ENCODE data around the gene ATP8A2. TPM values are rescaled to one million over a fixed set of nuclear protein-coding genes. Genes with fewer than 3 reads are reported as not detected.
"Not testable (repeated sequence)": the region's sequence is repeated elsewhere in the genome, so short reads cannot be mapped to it uniquely, and the experiment has no call there.

Gene ATP8A2
- total and polyA plus RNA-seq, 2 of the 4 experiments (the other 2 are of a cell fraction), result 0.02 to 0.18 TPM

DNA sequence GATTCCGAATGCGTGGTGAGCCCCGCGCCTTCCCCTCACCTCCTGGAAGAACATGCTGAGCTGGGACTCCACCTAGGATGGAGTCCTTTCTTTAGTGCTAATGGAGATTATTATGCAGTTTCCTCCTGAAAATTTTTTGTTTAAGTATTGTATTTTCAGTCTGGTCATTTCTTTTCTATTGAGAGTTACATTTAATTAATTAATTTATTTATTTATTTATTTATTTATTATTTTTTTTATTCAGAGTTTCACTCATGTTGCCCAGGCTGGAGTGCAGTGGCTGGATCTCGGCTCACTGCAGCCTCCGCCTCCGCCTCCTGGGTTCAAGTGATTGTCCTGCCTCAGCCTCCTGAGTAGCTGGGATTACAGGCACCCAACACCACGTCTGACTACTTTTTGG, 400.8 kb downstream of the ATP8A2 start:
- H3K27ac ChIP-seq (ENCODE audit: insufficient read depth, low read length), result not testable (repeated sequence)

GRCh38 chr13:25774056-25774455, 402.3 kb downstream of the ATP8A2 start:
- dilution Hi-C loops (cut with HindIII; ENCODE audit: low sequenced_read_pairs, unreplicated experiment); BruUV-seq (replicated peaks): not testable (repeated sequence)
- no CpG with 5 or more reads among the region's 1 CpG for WGBS, 2 experiments (ENCODE audit: extremely low coverage in 2 of 2, insufficient read length in 1 of 2)

More for the DNA sequence above, 400.8 kb downstream of the ATP8A2 start:
- H3K9ac ChIP-seq (ENCODE audit: low read depth, low read length); H3K79me1 ChIP-seq (ENCODE audit: low read depth in 1 of 2, low read length in 2 of 2); H2BK20ac ChIP-seq (ENCODE audit: low read depth, low read length); H3K4me3 ChIP-seq (ENCODE audit: insufficient read depth, low read depth, low read length); H3K4ac ChIP-seq (ENCODE audit: low read depth, low read length); H4K91ac ChIP-seq (ENCODE audit: insufficient read depth, low read depth, low read length); H3K4me2 ChIP-seq (ENCODE audit: low read depth, low read length); H3K4me1 ChIP-seq (ENCODE audit: control insufficient read depth, insufficient read depth, low read length); BruUV-seq (replicated peaks); H2AK5ac ChIP-seq (ENCODE audit: low read depth, low read length); dilution Hi-C loops (cut with HindIII; ENCODE audit: low sequenced_read_pairs, unreplicated experiment); ATAC-seq (ENCODE audit: low read depth); H2AK9ac ChIP-seq (replicated peaks; ENCODE audit: low read depth, low read length, poor library complexity); H3K27me3 ChIP-seq (ENCODE audit: control insufficient read depth, insufficient read depth, low read length); H3K23ac ChIP-seq (ENCODE audit: low read depth, low read length); H2BK120ac ChIP-seq (ENCODE audit: low read depth, low read length); H3K56ac ChIP-seq (ENCODE audit: extremely low read depth, insufficient read depth, low read length); H4K8ac ChIP-seq (ENCODE audit: low read depth in 2 of 2, low read length in 2 of 2); H3K18ac ChIP-seq (ENCODE audit: low read depth, low read length); H2BK15ac ChIP-seq (ENCODE audit: low read depth, low read length); H3K9me1 ChIP-seq (ENCODE audit: insufficient read depth, low read length); H2BK5ac ChIP-seq (ENCODE audit: low read depth, low read length, poor library complexity, severe bottlenecking); H4K20me1 ChIP-seq (ENCODE audit: insufficient read depth, low read length); H3K14ac ChIP-seq (replicated peaks; ENCODE audit: low read depth, low read length); CTCF ChIA-PET; POLR2A ChIA-PET (ENCODE audit: unreplicated experiment); H3K9me3 ChIP-seq (ENCODE audit: control insufficient read depth, insufficient read depth, low read length); DNase-seq; in situ Hi-C loops (cut with MboI; ENCODE audit: low sequenced_read_pairs); H3K36me3 ChIP-seq (ENCODE audit: control insufficient read depth, insufficient read depth, low read length); H4K5ac ChIP-seq (ENCODE audit: low read depth, low read length); intact Hi-C loops (cut with micrococcal nuclease); H2AFZ ChIP-seq (replicated peaks; ENCODE audit: low read length, poor library complexity): not testable (repeated sequence)
- WGBS, 2 experiments (ENCODE audit: extremely low coverage in 2 of 2, insufficient read length in 1 of 2), result 83% methylated on average over 4 of the region's 8 CpGs; no CpG with 5 or more reads in 1 of the 2 experiments

More at GRCh38 chr13:25774056-25774455, 402.3 kb downstream of the ATP8A2 start:
- H2BK120ac ChIP-seq (ENCODE audit: low read depth, low read length); H2BK20ac ChIP-seq (ENCODE audit: low read depth, low read length); H4K91ac ChIP-seq (ENCODE audit: insufficient read depth, low read depth, low read length); H4K5ac ChIP-seq (ENCODE audit: low read depth, low read length); H3K9ac ChIP-seq (ENCODE audit: low read depth, low read length); H3K79me1 ChIP-seq (ENCODE audit: low read depth in 1 of 2, low read length in 2 of 2); H2AK5ac ChIP-seq (ENCODE audit: low read depth, low read length); H4K20me1 ChIP-seq (ENCODE audit: insufficient read depth, low read length); H3K27me3 ChIP-seq (ENCODE audit: control insufficient read depth, insufficient read depth, low read length); H3K56ac ChIP-seq (ENCODE audit: extremely low read depth, insufficient read depth, low read length); H3K4ac ChIP-seq (ENCODE audit: low read depth, low read length); DNase-seq; H3K4me2 ChIP-seq (ENCODE audit: low read depth, low read length); POLR2A ChIA-PET (ENCODE audit: unreplicated experiment); intact Hi-C loops (cut with micrococcal nuclease); H3K18ac ChIP-seq (ENCODE audit: low read depth, low read length); H3K14ac ChIP-seq (replicated peaks; ENCODE audit: low read depth, low read length); in situ Hi-C loops (cut with MboI; ENCODE audit: low sequenced_read_pairs); CTCF ChIA-PET; H3K9me3 ChIP-seq (ENCODE audit: control insufficient read depth, insufficient read depth, low read length); H3K9me1 ChIP-seq (ENCODE audit: insufficient read depth, low read length); H3K4me1 ChIP-seq (ENCODE audit: control insufficient read depth, insufficient read depth, low read length); H2BK5ac ChIP-seq (ENCODE audit: low read depth, low read length, poor library complexity, severe bottlenecking); H3K36me3 ChIP-seq (ENCODE audit: control insufficient read depth, insufficient read depth, low read length); H3K4me3 ChIP-seq (ENCODE audit: insufficient read depth, low read depth, low read length); H3K27ac ChIP-seq (ENCODE audit: insufficient read depth, low read length); H4K8ac ChIP-seq (ENCODE audit: low read depth in 2 of 2, low read length in 2 of 2); H2AK9ac ChIP-seq (replicated peaks; ENCODE audit: low read depth, low read length, poor library complexity); H2AFZ ChIP-seq (replicated peaks; ENCODE audit: low read length, poor library complexity); ATAC-seq (ENCODE audit: low read depth); H3K23ac ChIP-seq (ENCODE audit: low read depth, low read length); H2BK15ac ChIP-seq (ENCODE audit: low read depth, low read length): not testable (repeated sequence)
